Iris pigment epithelial cell (primary cell): Measurements from ENCODE around the gene CCL19.

Experiments
- DNase-seq: peaks from one replicate; pipeline ENCODE4 v3.0.0-alpha.2; 2011; ENCODE audit warnings: low read depth

CCL19 gene

DNA sequence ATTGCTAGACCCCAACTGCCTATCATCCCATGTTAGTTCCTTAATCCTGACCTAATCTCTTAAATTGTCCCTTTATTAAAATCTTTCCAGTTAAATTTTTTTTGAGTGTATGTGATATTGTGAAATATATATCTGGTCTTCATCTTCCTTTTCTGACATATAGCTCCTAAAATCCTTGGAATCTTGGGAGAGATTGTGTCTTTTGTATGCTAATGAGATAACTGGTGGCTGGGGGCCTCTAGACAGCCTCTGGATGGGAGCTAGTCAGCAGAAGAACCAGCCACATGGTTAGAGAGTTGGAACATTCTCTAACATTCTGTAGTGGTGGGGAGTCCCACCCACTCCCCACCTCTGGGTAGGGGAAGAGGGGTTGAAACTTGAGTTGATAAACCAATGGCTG is 3.7 kb upstream of the CCL19 start:
- DNase-seq = no peak

GRCh38 chr9:34693560-34693959 is 2.5 kb upstream of the CCL19 start:
- DNase-seq = no peak

DNA sequence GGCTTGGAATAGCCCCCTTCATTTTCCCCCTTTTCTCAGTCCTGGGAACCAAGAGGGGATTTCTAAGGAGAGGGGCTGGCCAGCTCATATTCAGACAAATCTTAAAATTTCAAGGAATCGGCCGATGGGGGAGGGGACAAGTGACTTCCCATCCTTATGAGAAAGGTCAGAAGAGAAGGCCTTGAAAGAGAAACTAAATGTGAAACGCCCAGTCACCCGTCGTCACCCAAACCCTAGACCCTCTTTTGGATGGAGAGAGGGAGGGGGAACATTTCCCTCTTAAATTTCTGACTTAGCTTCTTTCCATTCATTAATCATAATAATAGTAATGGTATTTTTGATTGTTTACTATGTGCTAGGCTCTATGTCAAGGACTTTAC is 850 bp upstream of the CCL19 start:
- no peak for DNase-seq

GRCh38 chr9:34689512-34689911 is 1.6 kb downstream of the CCL19 start:
- DNase-seq = no peak

- no peak for DNase-seq
Measured at GRCh38 chr9:34689116-34689470, 2.0 kb downstream of the CCL19 start.

GRCh38 chr9:34688329-34689115 is 2.6 kb downstream of the CCL19 start:
- DNase-seq = no peak

GRCh38 chr9:34687276-34688030 is 3.6 kb downstream of the CCL19 start:
- no peak for DNase-seq

DNA sequence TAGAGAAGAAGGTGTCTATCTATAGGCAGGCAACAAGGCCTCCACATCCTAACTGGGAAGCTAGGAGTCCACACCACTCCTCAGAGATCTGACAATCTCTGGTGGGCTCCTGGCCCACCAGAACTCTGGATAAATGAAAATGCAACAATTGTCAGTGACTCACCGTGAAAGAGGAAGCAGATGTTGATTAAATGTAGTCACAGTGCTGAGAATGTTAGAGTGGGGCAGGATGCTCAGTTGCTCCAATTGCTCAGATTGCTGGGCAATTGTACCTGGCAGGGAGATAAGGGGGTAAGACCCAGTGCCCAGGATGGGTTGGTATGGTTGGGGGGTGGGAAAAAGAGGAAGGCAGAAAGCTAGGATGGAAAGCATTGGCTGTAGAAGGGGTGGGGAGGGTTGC is 4.3 kb downstream of the CCL19 start:
- DNase-seq = no peak

- no peak for DNase-seq
Measured at GRCh38 chr9:34686231-34686630, 4.8 kb downstream of the CCL19 start.

- no peak for DNase-seq
Measured at GRCh38 chr9:34685591-34685990, 5.5 kb downstream of the CCL19 start.

GRCh38 chr9:34684816-34685215 is 6.3 kb downstream of the CCL19 start:
- DNase-seq = no peak

GRCh38 chr9:34684145-34684544 is 6.9 kb downstream of the CCL19 start:
- DNase-seq = no peak

DNA sequence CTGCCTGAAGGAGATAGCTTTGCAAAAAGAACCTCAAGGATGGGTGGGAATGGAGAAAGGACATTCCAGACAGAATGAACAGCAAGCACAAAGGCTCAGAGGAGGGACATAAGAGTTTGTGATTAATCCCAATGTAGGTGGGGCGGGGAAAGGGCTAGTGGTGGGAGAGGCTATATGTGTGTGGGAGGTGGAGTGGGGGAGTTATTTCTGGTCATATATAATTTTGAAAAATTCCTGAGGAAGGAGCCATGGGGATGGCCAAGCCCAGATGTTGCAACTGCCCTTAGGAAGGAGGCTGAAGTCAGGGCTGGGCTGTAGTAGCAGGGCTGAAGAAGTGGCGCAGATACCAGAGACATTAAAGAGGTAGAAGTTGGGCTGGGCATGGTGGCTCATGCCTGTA is 15.2 kb downstream of the CCL19 start:
- no peak for DNase-seq

DNA sequence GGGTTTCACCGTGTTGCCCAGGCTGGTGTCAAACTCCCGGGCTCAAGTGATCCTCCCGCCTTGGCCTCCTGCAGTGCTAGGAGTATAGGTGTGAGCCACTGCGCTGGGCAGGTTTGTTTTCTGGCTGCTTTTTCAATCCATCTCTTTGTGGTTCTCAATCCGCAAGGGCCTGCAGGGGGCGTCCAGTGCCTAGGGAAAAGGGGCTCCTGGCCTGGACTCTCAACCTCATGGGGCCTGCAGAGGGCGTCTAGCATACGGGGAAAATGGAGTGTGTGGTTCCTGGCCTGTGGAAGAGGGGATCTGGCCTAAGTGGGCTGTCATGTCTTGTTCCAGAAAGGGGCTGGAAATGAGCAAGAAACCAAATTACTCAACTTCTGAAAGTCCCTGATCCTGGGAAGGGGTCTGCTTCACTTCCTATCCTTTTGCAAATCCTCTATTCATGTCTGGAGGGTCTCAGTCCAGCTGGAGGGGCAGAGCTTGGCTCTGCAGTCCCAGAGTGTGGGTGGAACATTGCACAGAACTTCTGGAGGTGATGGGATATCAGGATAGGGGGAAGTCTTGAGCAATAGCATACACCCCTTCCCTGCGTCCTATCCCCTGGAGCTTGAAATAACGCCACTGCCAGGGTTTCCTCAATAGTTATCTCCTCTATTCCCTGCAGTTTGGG is 15.9 kb downstream of the CCL19 start:
- DNase-seq = peak; percentile 67

- no peak for DNase-seq
Measured at GRCh38 chr9:34674440-34674839, 16.6 kb downstream of the CCL19 start.

DNA sequence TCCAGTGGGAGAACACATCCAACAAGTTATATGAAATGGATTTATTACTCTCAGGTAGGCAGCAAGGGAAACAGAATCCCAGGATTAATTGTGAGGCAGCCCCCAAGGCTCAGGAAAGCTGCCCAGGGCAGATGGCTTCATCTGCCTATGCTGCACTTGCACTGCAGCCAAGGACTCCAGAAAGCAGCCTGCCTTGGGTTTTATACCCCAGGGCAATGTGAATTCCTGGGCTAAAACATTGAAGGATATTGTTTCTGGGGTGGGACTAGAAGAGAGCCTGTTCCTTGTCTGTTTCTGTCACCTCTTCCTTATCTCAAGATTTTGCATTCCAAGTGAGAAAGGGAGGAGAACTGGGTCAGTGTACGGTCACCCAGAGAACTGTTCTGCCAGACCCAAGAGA is 19.8 kb downstream of the CCL19 start:
- no peak for DNase-seq

GRCh38 chr9:34669809-34670562 is 21.1 kb downstream of the CCL19 start:
- no peak for DNase-seq

DNA sequence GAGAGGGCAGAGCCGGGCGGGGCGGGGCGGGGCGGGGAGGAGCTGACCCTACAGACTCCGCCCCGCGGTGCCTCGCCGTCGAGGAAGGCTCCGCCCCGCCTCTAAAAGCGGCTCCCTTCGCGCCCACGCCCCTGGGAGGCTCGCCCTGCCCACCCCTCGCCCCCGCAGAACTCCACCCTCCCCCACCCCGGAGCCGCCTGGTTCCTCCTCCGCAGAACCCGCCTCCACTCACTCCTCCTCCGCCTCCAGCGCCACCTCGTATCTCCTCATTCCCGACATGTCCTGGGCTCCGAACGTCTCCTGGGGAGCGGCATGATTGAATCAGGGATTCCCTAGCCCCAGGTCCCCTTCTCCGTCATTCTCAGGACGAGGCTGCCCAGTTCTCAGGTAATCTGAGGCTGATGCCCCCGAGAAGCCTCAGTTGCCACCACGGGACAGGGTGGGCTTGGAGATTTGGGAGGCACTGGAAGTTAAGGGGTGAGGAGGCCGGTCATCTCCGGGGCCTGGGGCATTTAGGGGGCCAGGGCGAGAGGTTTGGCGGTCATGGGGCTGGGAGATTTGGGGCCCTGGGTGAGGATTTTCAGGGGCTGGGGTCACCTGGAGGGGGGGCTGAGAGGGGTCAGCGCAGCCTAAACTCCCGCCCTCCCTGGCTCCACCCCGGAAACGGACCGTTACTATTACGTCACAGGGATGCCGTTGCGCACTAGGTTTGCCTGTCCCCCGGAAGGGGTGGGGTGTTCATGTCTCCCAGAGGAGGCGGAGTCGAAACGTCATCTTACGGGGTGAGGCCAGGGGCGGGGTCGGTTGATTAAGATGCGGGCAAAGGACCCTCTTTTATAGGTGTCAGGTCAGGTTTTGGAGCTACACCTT is 25.5 kb downstream of the CCL19 start:
- DNase-seq = peak; percentile 95

GRCh38 chr9:34665067-34665380 is 26.1 kb downstream of the CCL19 start:
- DNase-seq = no peak

DNA sequence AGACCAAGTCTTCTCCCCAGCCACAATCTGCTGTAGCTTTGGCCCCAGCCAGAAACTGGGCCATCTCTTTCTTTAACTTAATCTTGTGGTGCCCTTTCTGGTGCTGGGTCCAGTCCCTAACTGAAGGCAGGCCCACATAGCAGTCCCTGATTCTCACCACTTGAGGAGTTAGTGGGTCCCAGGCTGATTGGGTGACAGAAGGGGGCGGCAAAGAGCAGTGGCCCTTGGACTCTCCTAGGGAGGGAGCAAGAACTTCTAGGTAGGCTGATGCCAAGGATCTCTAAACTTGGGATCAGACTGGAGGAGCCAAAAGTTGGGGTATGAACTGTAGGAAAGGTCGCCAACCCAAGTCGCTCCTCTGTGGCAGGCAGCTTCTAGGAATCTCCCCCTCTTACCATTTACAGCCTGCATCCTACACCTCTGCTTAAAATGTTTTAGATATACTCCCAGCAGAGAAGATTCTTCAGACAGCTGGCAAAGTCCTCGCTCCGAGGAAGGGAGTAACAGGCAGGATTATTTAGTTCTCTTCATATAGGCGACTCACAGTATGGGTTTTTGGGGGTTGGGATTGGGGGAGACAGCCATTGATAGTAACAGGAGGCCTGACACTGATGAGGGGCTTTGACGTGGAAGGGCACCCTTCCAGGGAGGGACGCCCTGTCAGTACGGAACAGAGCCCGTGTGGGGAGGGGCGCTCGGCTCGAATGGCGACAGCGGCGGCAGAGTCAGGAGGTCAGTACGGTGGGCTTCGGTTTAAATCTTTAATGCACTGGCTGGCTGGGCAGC is 26.6 kb downstream of the CCL19 start:
- DNase-seq = peak; percentile 81

GRCh38 chr9:34663303-34663605 is 27.8 kb downstream of the CCL19 start:
- no peak for DNase-seq
